Neural cell (in vitro differentiated cells): ENCODE results near the gene AARSD1. TPM values are rescaled to one million over a fixed set of nuclear protein-coding genes. Genes with fewer than 3 reads are reported as not detected.
"Not testable (repeated sequence)": the region's sequence is repeated elsewhere in the genome, so short reads cannot be mapped to it uniquely, and the experiment has no call there.

Experiments
- H2AFZ ChIP-seq: fragments of 200-600, 300-800 bp; sonication (generic), shearing (Covaris generic); 2 replicates; pipeline ENCODE4 v1.6.0; 2014; ENCODE audit warnings: low read depth, mild to moderate bottlenecking, antibody characterized with exemption, low read length, moderate library complexity
- H3F3A ChIP-seq: fragments of 200-600 bp; shearing (Covaris generic); 2 replicates; pipeline ENCODE4 v1.6.1; 2016; ENCODE audit warnings: mild to moderate bottlenecking, moderate library complexity, mixed read lengths, antibody characterized with exemption, low read length; ENCODE audit not compliant: insufficient read depth, poor library complexity, severe bottlenecking
- H3K27ac ChIP-seq: fragments of 200-600, 300-800 bp; sonication (generic), shearing (Covaris generic); 2 replicates; pipeline ENCODE4 v1.5.1; 2014; ENCODE audit warnings: mild to moderate bottlenecking, low read length, moderate library complexity
- H3K27me3 ChIP-seq: fragments of 300-800, 200-600 bp; sonication (generic), shearing (Covaris generic); 2 replicates; pipeline ENCODE4 v1.6.0; 2014; ENCODE audit warnings: mild to moderate bottlenecking, low read depth, low read length, moderate library complexity; ENCODE audit not compliant: insufficient read depth
- H3K36me3 ChIP-seq: fragments of 300-800, 200-600 bp; sonication (generic), shearing (Covaris generic); 2 replicates; pipeline ENCODE4 v1.5.1; 2014; ENCODE audit warnings: mild to moderate bottlenecking, antibody characterized with exemption, low read length, moderate library complexity; ENCODE audit not compliant: insufficient read depth
- H3K4me2 ChIP-seq: fragments of 300-800, 200-600 bp; sonication (generic), shearing (Covaris generic); 2 replicates; pipeline ENCODE4 v1.6.0; 2014; ENCODE audit warnings: mild to moderate bottlenecking, low read length
- H3K4me3 ChIP-seq: fragments of 300-800, 200-600 bp; sonication (generic), shearing (Covaris generic); 2 replicates; pipeline ENCODE4 v1.5.1; 2014; ENCODE audit warnings: mild to moderate bottlenecking, low read length, moderate library complexity
- H3K79me2 ChIP-seq: fragments of 200-600 bp; shearing (Covaris generic); replicated peaks from 2 replicates; pipeline ENCODE4 v1.6.0; 2014; ENCODE audit warnings: mild to moderate bottlenecking, low read length, moderate library complexity; ENCODE audit not compliant: insufficient read depth
- H3K9ac ChIP-seq: fragments of 300-800, 200-600 bp; sonication (generic), shearing (Covaris generic); 2 replicates; pipeline ENCODE4 v1.6.1; 2016; ENCODE audit warnings: mild to moderate bottlenecking, low read length, mixed read lengths
- H3K9me2 ChIP-seq: fragments of 200-600 bp; shearing (Covaris generic); 2 replicates; pipeline ENCODE4 v1.6.1; 2016; ENCODE audit warnings: mild to moderate bottlenecking, low read length, mixed read lengths; ENCODE audit not compliant: insufficient read depth
- H3K9me3 ChIP-seq: fragments of 200-600, 300-800 bp; sonication (generic), shearing (Covaris generic); 2 replicates; pipeline ENCODE4 v1.6.1; 2016; ENCODE audit warnings: mild to moderate bottlenecking, mixed run types, low read length, moderate library complexity, mixed read lengths
- H4K20me1 ChIP-seq: fragments of 200-600 bp; shearing (Covaris generic); 2 replicates; pipeline ENCODE4 v1.6.1; 2016; ENCODE audit warnings: mild to moderate bottlenecking, mixed run types; ENCODE audit not compliant: insufficient read depth
- CTCF ChIP-seq: fragments of 450-650 bp; IDR thresholded peaks from 2 replicates; pipeline ENCODE4 v1.5.1; 2014; ENCODE audit warnings: antibody characterized with exemption, mild to moderate bottlenecking, moderate library complexity; ENCODE audit not compliant: poor library complexity, severe bottlenecking
- EP300 ChIP-seq: fragments of 450-650 bp; conservative IDR thresholded peaks from 2 replicates; pipeline ENCODE4 v1.6.1; 2014; ENCODE audit warnings: antibody characterized with exemption, mild to moderate bottlenecking, moderate library complexity; ENCODE audit not compliant: poor library complexity, severe bottlenecking
- EZH2 ChIP-seq: fragments of 200-600, 300-800 bp; shearing (Covaris generic), sonication (generic); IDR thresholded peaks from 2 replicates; pipeline ENCODE4 v1.6.1; 2014; ENCODE audit warnings: antibody characterized with exemption, low read length, borderline replicate concordance, mild to moderate bottlenecking; ENCODE audit not compliant: insufficient read depth, poor library complexity, severe bottlenecking
- MXI1 ChIP-seq: fragments of 450-650 bp; conservative IDR thresholded peaks from 2 replicates; pipeline ENCODE4 v1.6.1; 2014; ENCODE audit warnings: antibody characterized with exemption, mild to moderate bottlenecking; ENCODE audit not compliant: poor library complexity, severe bottlenecking
- POLR2AphosphoS5 ChIP-seq: IDR thresholded peaks from 2 replicates; pipeline ENCODE4 v1.6.1; 2012
- RAD21 ChIP-seq: fragments of 450-650 bp; conservative IDR thresholded peaks from 2 replicates; pipeline ENCODE4 v1.6.1; 2014; ENCODE audit warnings: antibody characterized with exemption, mild to moderate bottlenecking, moderate library complexity
- SMC3 ChIP-seq: fragments of 450-650 bp; conservative IDR thresholded peaks from 2 replicates; pipeline ENCODE4 v1.6.1; 2014; ENCODE audit warnings: antibody characterized with exemption, mild to moderate bottlenecking, moderate library complexity; ENCODE audit not compliant: poor library complexity
- TAF1 ChIP-seq: IDR thresholded peaks from 2 replicates; pipeline ENCODE4 v1.6.1; 2012; ENCODE audit warnings: low read depth
- polyA plus RNA-seq: library from polyadenylated mRNA; depleted of rRNA; stranded (reverse); fragments of >200 nt; gene quantifications from 2 replicates; pipeline ENCODE4 v1.2.3, GENCODE V29; 2014
- TF ChIP-seq, protein P1 (sequence below): IDR thresholded peaks from 2 replicates; pipeline ENCODE4 v1.6.1; 2012; ENCODE audit warnings: borderline replicate concordance

AARSD1 gene
- polyA plus RNA-seq, 1 donor from 2014 or later, result 64.2 TPM

DNA sequence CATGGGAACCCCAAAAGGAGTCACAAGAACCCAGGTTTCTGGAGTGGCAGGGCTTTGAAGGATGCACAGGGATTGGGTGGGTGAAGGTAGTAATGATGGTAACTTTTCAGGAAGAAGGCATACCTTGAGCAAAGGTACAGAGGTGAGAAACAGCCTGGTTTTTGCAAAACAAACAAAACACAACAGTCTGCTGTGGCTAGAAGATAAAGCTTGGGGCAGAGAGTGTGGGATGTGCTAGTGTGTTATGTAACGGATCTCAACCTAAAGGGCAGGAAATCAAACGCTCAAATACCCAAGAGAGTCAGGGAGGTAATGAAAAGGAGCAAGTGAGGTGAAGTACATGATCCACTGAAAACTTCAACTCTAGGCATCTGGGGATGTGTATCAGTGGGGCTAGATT is 11.0 kb upstream of the AARSD1 start:
- H3K79me2 ChIP-seq, result peaks cover 6% of the 10 kb centered on the region
- H2AFZ ChIP-seq, result no peak overlapping the region
- H3K4me2 ChIP-seq, result no peak overlapping the region
- H3K27me3 ChIP-seq, result no peaks in the 10 kb centered on the region
- H3K9ac ChIP-seq, result no peak overlapping the region
- H3K36me3 ChIP-seq, result no peaks in the 10 kb centered on the region
- no peaks in the 10 kb centered on the region for H3F3A ChIP-seq
- H4K20me1 ChIP-seq, result no peaks in the 10 kb centered on the region
- TF ChIP-seq RAD21, result no peak
- no peak for TF ChIP-seq MXI1
- TF ChIP-seq EZH2, result no peak
- TF ChIP-seq, protein P1, sequence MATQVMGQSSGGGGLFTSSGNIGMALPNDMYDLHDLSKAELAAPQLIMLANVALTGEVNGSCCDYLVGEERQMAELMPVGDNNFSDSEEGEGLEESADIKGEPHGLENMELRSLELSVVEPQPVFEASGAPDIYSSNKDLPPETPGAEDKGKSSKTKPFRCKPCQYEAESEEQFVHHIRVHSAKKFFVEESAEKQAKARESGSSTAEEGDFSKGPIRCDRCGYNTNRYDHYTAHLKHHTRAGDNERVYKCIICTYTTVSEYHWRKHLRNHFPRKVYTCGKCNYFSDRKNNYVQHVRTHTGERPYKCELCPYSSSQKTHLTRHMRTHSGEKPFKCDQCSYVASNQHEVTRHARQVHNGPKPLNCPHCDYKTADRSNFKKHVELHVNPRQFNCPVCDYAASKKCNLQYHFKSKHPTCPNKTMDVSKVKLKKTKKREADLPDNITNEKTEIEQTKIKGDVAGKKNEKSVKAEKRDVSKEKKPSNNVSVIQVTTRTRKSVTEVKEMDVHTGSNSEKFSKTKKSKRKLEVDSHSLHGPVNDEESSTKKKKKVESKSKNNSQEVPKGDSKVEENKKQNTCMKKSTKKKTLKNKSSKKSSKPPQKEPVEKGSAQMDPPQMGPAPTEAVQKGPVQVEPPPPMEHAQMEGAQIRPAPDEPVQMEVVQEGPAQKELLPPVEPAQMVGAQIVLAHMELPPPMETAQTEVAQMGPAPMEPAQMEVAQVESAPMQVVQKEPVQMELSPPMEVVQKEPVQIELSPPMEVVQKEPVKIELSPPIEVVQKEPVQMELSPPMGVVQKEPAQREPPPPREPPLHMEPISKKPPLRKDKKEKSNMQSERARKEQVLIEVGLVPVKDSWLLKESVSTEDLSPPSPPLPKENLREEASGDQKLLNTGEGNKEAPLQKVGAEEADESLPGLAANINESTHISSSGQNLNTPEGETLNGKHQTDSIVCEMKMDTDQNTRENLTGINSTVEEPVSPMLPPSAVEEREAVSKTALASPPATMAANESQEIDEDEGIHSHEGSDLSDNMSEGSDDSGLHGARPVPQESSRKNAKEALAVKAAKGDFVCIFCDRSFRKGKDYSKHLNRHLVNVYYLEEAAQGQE, result no peak
- no peak for TF ChIP-seq CTCF
- no peak for TF ChIP-seq POLR2AphosphoS5
- TF ChIP-seq SMC3, result no peak
- TF ChIP-seq TAF1, result no peak
- TF ChIP-seq EP300, result no peak
- no peaks in the 10 kb centered on the region for H3K9me3 ChIP-seq
- no peak overlapping the region for H3K4me3 ChIP-seq
- H3K27ac ChIP-seq, result no peak overlapping the region
- no peaks in the 10 kb centered on the region for H3K9me2 ChIP-seq

- not testable (repeated sequence) for H3K4me2 ChIP-seq, H3K27ac ChIP-seq, H3K79me2 ChIP-seq, H3K36me3 ChIP-seq, H3K9me2 ChIP-seq, H2AFZ ChIP-seq, H3K9ac ChIP-seq, H3F3A ChIP-seq, H3K27me3 ChIP-seq, H3K9me3 ChIP-seq, H3K4me3 ChIP-seq, H4K20me1 ChIP-seq
Observed at GRCh38 chr17:42973323-42973722, 9.1 kb upstream of the AARSD1 start.

DNA sequence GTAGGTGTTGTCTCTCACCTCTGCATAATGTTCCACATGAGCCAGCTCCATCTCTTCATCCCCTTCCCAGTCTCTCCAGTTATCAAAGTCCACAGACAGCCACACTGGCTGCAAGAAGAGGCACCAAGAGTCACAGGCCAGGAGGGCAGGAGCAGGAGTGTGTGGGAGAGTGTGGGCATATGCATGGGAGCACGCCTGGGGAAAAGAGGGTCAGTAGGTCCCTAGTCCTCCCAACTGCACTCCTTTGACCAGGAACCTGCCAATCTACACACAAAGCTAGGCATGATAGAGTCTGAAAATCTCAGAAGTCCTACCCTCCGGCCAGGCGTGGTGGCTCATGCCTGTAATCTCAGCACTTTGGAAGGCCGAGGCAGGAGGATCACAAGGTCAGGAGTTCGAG is 7.3 kb upstream of the AARSD1 start:
- Histone ChIP-seq H3K27me3 (no peaks in the 10 kb centered on the region), H4K20me1 (no peaks in the 10 kb centered on the region), H3K36me3 (no peaks in the 10 kb centered on the region), H3K4me3 (no peak overlapping the region), H3K4me2 (no peak overlapping the region), H3K9me3 (no peaks in the 10 kb centered on the region), H3K79me2 (no peaks in the 10 kb centered on the region), H2AFZ (no peak overlapping the region), H3K9me2 (no peaks in the 10 kb centered on the region), H3F3A (no peaks in the 10 kb centered on the region), H3K27ac (no peak overlapping the region), H3K9ac (no peak overlapping the region)
- TF ChIP-seq EP300 (no peak), CTCF (no peak), EZH2 (no peak), MXI1 (no peak), SMC3 (no peak), TAF1 (no peak), RAD21 (no peak), POLR2AphosphoS5 (no peak)
- TF ChIP-seq, protein P1, result no peak
